Erythroblast (primary cell): ENCODE data around the gene EIF6.

Experiments used
- DNase-seq, 2 experiments: peaks; one replicate each; lab custom pipeline; 2025; lab: John Stamatoyannopoulos, UW
- GATA1 ChIP-seq: IDR thresholded peaks from 2 replicates; pipeline ENCODE4 v1.6.1; 2011; ENCODE audit warnings: low read depth, mild to moderate bottlenecking, control low read depth, low read length, moderate library complexity
- POLR2A ChIP-seq: IDR thresholded peaks from 2 replicates; pipeline ENCODE4 v1.6.1; 2011; ENCODE audit warnings: mild to moderate bottlenecking, low read length

EIF6 gene

DNA sequence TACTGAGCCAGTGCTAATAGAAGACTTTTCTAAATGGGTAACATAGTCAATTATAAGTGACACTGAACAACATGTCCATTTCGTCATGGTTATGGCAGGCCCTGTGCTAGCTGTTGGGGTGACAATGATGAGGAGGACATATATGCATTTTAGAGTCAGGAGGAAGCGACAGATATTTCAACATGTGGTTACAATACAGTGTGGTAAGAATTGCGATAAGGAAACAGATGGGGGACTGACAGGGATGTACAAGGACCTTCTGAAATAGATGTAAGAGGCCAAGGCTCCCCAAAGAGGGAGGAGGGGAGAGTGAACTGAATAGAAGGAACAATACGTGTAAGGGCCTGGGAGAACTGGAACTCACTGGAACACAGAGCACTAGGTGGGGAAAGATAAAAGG lies 46.4 kb downstream of the EIF6 start:
- TF ChIP-seq GATA1 = no peak
- no peak for TF ChIP-seq POLR2A
- no peak for DNase-seq

DNA sequence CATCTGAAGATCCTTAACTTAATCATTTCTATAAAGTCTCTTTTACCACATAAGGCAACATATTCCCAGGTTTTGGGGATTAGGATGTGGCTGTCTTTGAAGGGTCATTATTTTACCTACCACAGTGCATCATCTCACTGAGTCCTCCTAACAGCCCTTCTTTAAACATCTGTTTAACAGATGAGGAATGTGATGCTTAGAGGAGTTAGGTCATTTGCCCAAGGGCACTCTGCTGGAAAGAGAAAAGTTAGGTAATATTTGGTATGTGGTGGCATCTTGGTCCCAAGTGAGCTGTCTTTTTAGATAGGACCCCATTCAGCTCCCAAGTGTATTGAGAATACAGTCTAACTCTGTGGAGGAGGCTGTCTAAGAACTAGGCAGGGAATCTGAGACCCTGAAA lies 47.1 kb downstream of the EIF6 start:
- TF ChIP-seq GATA1 (no peak), POLR2A (no peak)

DNA sequence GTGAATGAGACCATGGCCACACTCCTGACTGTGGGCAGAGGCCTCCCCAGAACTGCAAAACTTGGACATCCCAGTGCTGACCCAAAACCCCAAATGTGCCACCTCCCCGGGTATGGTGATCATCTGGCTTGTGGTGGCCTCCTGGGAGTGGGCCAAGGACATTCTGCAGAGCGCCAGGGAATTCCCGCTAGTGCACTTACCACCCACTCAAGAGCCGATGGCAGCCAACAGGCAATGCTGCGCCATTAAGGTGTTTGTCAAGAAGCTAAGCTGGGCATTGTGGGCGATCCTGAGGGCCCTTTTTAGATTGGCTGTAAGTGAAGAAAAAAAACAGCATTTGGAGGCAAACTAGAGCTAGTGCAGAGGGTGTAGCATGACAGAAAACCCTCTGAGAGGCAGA lies 48.7 kb downstream of the EIF6 start:
- DNase-seq = no peak
- TF ChIP-seq GATA1 (no peak), POLR2A (no peak)

More for the DNA sequence above, 47.1 kb downstream of the EIF6 start:
- DNase-seq = no peak

DNA sequence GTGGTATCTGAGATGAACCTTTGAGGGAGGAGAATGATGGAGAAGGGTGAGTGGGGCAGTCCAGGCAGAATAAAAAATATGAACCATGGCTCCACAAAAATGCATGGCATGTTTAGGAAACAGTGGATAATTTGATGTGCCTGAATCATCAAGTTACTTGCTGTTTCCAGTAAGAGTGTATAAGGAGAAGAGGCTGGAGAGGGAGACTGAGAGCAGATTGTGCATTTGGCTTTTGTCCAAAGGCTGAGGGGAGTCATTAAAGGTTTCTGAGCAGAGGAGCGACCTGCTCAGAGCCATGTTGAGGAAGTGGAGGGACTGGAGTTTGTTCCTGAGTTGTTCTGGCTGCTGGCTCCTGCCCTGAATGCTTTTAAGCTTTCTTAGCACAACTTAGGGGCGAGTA lies 52.0 kb downstream of the EIF6 start:
- DNase-seq = no peak
- TF ChIP-seq POLR2A (no peak), GATA1 (no peak)
